Stimulated activated CD8-positive, alpha-beta memory T cell treated with anti-CD3 and anti-CD28 coated beads, Interleukin-15, amount 100 ng/mL, for 1 hour (primary cell): ENCODE results near the gene FRMD3.

Experiments
- DNase-seq: peaks from one replicate; pipeline ENCODE4 v3.0.0-alpha.2; 2020; ENCODE audit warnings: low read depth

Gene FRMD3

GRCh38 chr9:83538172-83538889 is at the start of gene FRMD3:
TSS of gene FRMD3 (minus strand) at chr9:83538401. CDS start at chr9:83538231, 170 bp downstream.
- DNase-seq, result no peak

DNA sequence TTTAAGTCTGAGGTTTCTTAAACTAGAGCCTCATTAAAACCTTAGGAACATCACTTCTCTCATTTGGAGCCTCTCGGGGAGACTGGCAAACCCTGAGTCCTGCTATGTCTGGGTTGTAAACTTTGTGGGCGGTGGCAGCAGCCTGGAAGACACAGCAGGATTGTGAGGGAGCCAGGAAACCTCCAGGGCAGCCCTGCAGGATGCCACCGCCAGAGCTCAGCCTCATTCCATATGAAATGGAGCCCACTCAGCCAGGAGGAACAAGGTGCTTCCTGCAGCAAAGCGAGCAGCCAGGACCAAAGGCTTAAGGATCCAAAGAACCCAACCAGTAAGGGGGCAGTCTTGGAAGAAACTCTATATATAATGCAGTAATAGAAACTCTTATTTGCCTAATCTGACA is 46.8 kb upstream of the FRMD3 start:
- DNase-seq, result no peak

DNA sequence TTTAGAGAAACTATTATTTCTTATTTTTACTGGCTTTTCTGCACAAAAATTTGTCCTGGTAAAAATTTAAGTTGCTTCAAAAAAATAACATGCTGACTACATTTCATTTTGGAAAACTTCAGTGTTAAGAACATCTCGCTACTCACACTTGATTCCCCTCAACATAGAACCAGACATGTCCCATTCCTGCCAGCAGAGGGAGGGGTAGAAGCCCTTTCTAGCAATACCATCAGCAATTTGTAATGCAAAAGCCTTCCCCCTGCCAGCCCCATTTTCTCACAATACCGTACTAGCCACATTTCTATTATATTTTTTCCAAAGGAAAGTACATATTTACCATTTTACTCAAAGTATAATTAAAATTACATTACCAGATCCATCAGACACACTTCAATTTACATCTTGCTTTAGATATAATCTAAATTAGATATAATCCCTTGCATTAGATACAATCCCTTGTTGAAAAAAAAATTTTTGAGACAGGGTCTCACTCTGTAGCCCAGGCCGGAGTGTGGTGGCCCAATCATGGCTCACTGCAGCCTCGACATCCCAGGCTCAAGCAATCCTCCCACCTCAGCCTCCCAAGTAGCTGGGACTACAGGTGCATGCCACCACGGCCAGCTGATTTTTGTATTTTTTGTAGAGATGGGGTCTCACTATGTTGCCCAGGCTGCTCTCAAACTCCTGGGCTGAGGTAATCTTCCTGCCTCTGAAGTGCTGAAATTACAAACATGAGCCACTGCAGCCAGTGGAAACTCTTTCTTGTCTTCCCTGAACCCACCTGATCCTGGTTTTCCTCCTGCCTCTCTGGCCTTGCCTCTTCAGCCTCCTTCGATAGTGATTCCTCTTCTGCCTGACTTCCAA is 45.2 kb upstream of the FRMD3 start:
- no peak for DNase-seq

- DNase-seq, result no peak
Measured at GRCh38 chr9:83582029-83582428, 43.8 kb upstream of the FRMD3 start.

- no peak for DNase-seq
Measured at GRCh38 chr9:83574482-83574881, 36.3 kb upstream of the FRMD3 start.

DNA sequence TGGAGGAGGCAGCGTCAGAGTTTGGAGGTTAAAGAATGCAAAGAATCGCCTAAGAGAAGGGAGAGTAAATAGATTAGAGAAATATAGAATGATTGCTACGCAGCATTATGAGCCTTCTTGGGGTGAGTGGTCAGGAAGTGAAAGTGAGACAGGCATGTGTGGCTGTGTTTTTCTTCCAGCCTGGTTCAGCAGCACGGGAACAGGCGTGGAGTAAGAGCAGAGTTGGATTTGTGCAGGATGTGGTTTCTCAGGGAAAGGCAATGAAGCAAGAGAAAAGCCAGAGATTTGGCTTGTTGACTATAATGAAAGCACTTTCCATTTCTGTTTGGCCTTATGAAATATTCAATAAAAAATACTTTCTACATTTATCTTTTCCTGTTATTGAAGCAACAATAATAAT is 34.3 kb upstream of the FRMD3 start:
- no peak for DNase-seq

GRCh38 chr9:83570359-83570758 is 32.2 kb upstream of the FRMD3 start:
- no peak for DNase-seq

DNA sequence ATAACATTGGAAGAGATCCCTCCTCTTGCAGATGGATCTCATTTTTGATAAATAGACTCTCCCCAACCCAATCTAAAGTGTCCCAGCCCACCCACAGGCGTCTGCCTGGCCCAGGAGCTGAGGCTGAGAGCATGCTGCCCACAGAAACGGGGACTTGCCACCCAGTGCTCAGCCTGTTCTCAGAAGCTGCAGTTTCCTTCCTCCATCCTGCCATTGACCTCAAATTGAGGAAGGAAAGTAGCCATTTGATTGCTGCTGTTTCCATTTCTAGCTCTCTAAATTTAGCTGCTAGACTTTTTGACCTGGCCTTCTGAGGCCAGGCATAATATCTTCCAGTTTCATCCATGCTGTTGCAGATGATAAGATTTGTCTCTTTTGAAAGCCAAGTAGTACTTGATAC is 31.1 kb upstream of the FRMD3 start:
- no peak for DNase-seq

GRCh38 chr9:83563360-83563759 is 25.2 kb upstream of the FRMD3 start:
- DNase-seq, result no peak

GRCh38 chr9:83560169-83560826 is 22.1 kb upstream of the FRMD3 start:
- no peak for DNase-seq

- no peak for DNase-seq
Measured at GRCh38 chr9:83557771-83558170, 19.6 kb upstream of the FRMD3 start.

GRCh38 chr9:83557317-83557716 is 19.1 kb upstream of the FRMD3 start:
- no peak for DNase-seq

DNA sequence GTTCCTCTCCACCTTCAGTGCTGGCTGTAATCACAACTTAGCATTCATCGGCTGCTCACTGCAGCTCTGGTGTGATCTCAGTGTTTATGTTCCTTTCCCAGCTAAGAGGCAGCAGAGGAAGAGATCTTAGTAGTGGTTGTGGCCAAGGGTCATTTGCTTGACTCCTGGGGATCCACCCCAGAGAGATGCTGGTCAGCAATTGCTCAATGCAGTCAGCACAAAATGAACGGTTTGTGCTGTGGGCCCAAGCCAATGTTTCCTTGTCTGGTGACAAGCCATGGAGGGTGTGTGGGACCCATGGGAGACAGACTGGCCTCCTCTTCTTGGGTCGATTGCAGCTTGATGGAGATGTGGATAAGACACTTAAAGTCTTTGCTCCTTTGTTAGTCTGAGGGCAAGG is 16.1 kb upstream of the FRMD3 start:
- no peak for DNase-seq

DNA sequence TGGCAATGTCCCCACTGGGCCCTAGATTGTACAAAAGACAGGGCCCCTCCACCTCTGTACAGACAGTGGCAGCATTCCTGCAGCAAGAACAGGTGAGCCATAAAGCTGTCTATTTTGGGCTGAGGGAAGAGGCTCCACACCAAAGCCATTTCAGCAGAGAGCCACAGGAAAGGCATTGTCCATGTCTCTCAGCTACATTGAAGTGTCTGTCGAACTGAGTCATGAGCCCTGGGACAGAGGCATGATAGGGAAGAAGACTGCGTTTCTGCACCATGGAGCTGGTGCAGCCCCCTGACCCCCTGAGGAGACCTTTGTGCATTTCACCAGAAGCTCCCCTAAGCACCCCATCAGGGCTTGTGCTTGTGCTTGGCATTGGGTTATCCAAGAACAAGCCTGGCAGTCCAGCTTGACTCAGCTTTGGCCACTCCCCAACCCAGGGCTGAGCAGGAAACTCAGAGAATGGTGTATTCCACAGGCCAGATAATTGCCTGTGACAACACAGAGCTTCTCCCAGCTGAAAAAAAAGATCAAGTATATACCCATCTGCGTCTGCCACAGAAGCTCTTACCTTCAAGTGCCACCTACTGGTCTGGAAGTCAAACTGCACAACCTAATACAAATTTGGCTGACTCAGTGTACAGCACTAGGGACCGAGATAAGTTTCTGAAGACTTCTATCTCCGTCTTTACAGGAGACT is 5.9 kb upstream of the FRMD3 start:
- no peak for DNase-seq

DNA sequence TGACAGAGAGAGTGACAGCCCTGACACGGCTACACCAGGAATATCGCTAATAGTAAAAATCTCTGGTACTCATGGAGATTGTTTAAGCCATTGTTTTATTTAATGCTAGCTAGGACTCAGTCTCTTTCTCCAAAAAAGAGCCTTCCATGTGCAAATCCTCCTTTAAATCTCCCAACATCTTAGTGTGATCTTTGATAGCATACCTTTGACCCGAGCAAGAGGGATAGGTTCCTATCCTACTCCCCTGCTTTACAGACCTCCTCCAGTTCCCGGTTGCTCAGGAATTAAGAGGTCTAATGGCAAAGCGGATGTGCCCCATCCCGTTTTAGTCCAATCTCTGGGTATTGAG is 663 bp upstream of the FRMD3 start:
- no peak for DNase-seq

GRCh38 chr9:83537331-83538171 is 650 bp downstream of the FRMD3 start:
- DNase-seq, result no peak

- no peak for DNase-seq
Measured at GRCh38 chr9:83536332-83536731, 1.9 kb downstream of the FRMD3 start.

GRCh38 chr9:83535736-83536135 is 2.5 kb downstream of the FRMD3 start:
- no peak for DNase-seq

GRCh38 chr9:83533296-83533695 is 4.9 kb downstream of the FRMD3 start:
- DNase-seq, result no peak

DNA sequence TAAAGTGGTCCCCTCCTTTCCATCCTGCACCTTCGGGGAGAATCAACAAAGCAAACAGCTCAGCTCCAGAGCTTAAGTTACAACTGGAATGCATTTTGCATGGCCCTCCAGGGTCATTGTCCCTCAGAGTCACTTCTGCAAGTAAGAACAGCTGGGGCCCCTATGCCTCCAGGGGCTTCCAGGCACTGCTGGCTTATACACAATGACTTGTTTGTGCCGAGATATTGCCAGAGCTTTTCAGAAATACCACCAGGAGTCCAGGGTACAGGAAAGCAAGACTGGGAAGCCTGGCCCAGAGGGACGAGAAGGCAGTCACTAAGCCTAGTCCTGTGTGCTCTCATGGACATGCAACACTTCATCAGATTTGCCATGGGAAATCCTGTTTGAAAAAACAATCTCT is 11.3 kb downstream of the FRMD3 start:
- DNase-seq, result no peak

DNA sequence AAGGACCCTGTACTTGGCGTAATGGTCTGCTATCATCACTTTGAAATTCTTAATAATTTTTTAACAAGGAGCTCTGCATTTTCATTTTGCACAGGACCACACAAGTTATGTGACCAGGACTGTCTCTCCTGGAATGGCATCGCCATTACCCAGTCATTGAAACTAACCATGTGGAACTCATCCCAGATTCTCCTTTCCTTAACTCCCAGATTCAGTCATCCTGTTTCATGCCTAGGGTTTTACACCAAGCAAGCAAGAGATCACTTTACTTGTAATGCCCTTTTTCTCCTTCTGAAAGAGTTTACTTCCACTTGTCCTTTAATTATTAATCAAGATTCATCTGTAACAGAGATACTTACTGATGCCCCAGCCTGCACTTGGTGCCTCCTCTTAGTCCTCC is 12.0 kb downstream of the FRMD3 start:
- no peak for DNase-seq

DNA sequence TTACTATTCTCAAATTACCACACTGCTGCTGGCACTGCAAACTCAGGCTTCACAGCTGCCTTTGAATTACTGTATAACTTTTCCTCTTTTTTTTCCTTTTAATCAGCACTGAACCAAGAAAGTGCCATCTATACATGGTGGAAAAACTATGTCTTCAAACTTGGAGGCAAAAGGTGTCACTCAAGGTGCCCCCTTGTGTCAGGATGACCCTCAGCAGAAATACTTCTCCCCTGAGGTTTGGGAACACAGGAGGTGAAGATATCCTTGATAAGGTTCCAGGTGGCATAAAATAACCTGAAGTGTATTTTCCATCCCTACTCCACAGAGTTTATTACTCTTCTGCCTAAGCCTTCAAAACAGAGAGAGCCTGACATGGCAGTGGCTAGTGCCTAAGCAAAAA is 14.5 kb downstream of the FRMD3 start:
- no peak for DNase-seq
